GM21390 (cell line): ENCODE results near the gene ZNF831.

Source experiments
- ATAC-seq: cut with Tn5 transposase; IDR thresholded peaks from one replicate; pipeline ENCODE4 v1.9.1; 2021; ENCODE audit not compliant: unreplicated experiment

The ZNF831 gene

GRCh38 chr20:59295531-59295930 is 131.9 kb downstream of the ZNF831 start:
- ATAC-seq: no peak

DNA sequence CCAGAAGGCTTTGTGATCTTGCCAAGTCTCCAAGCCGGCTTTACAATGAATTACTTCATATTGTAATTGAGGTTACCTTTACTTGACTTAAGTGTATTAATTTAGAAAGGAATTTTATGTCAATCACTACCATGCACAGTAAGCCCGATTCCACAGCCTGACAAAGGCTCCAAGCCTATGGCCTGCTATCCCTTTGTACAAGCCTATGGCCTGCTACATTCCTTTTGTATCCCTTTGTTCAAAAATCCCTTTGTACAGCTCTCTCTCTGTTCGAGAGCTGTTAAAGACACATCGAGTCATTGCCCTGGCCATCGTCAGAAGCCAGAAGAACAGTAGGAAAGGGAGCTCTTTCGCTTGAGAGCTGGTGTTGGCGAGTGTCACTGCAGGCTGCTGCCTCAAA is 134.1 kb downstream of the ZNF831 start:
- ATAC-seq: no peak

DNA sequence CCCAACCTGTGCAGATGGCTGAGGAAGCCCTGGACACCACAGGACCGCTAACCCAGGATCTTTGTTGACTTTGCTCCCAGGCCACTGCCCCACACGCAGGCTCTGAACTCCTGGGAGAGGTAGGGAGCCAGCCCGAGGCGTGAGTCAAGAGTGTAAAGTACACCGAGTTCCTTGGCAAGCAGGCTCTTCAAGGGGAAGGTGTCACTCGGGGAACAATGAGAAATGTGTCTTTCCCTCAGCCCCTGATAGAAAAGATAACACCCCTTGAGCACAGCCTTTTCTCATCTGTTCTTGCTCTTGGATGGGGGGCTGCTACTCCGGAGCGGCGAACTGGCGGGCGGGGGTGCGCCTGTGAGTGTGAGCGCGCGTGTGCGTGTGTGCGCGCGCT is 136.3 kb downstream of the ZNF831 start:
- no peak for ATAC-seq

- ATAC-seq: no peak
Observed at GRCh38 chr20:59300333-59301081, 136.9 kb downstream of the ZNF831 start, which contains the start of gene EDN3. Gene EDN3 (plus strand): TSS chr20:59300611. CDS start chr20:59300813, 202 bp downstream.

GRCh38 chr20:59301343-59302007 is 137.9 kb downstream of the ZNF831 start:
- ATAC-seq: no peak

- ATAC-seq: no peak
Observed at GRCh38 chr20:59305908-59306655, 142.5 kb downstream of the ZNF831 start.

DNA sequence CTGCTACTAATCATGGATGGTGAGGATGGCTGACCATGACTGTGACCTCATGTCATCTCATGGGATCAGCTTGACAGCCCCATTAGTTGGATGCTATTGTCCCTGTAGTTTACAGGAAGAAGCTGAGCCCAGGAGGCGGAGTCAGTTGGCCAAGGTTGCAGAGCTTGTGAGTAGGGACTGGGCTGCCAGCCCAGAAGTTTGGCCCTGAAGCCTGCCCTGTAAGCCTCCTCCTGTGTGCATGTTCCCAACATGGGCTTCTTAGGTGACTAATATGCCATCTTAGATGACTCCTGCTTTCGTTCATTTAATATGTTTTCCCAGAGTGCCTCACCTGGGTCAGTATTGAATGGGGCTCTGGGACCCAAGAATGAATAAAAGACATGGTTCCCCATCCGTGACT is 143.6 kb downstream of the ZNF831 start:
- no peak for ATAC-seq
